H1 (cell line): ENCODE results near the gene ARHGAP24. TPM values are rescaled to one million over a fixed set of nuclear protein-coding genes. Genes with fewer than 3 reads are reported as not detected.

Source experiments
- CHD1 ChIP-seq: IDR thresholded peaks from 2 replicates; pipeline ENCODE4 v1.6.1; 2012; ENCODE audit warnings: low read depth, low read length, improper control_type of control experiment
- CTCF ChIP-seq, 3 experiments: IDR thresholded peaks; 1 replicate in 2 of 3; 2 replicates in 1 of 3; pipeline versions ENCODE4 v1.5.1 to v1.6.1; 2011; ENCODE audit warnings: low read length in 3 of 3, mild to moderate bottlenecking in 3 of 3, inconsistent platforms in 2 of 3, low read depth in 1 of 3, moderate library complexity in 1 of 3; ENCODE audit not compliant: insufficient read depth in 1 of 3; ENCODE audit errors: control extremely low read depth in 1 of 3
- RXRA ChIP-seq: IDR thresholded peaks from 2 replicates; pipeline ENCODE4 v1.6.1; 2011; ENCODE audit warnings: low read depth, mild to moderate bottlenecking, low read length, moderate library complexity; ENCODE audit not compliant: insufficient read depth
- SUZ12 ChIP-seq: fragments of 200-600 bp; sonication (generic); IDR thresholded peaks from 2 replicates; pipeline ENCODE4 v1.6.1; 2012; ENCODE audit warnings: mild to moderate bottlenecking, inconsistent platforms, low read length, moderate library complexity, mixed read lengths
- polyA plus RNA-seq, 7 experiments: library from polyadenylated mRNA; depleted of rRNA in 3 of 7; stranded (reverse) in 5 of 7; unstranded in 2 of 7; fragments of >200 nt in 5 of 7; fragments of 200-250 nt in 2 of 7; gene quantifications; 1 replicate in 5 of 7; 2 replicates in 1 of 7; 4 replicates in 1 of 7; pipeline versions ENCODE4 v1.2.1 to v1.2.3, GENCODE V29; 2011 to 2013; ENCODE audit warnings: missing spikeins in 2 of 7, mixed read lengths in 2 of 7
- total RNA-seq: library from RNA; stranded (reverse); fragmentation: NEBNext Ultra II Directional; extraction: Animal tissue kit (Norgen Biotek cat#: 25700); gene quantifications from 2 replicates; pipeline ENCODE4 v1.2.1, GENCODE V29; 2021

The ARHGAP24 gene
- total and polyA plus RNA-seq, 2 of the 8 experiments (the other 6 are each of a cell fraction or from before 2014, with no cell fraction given), result 0.08 to 0.50 TPM

DNA sequence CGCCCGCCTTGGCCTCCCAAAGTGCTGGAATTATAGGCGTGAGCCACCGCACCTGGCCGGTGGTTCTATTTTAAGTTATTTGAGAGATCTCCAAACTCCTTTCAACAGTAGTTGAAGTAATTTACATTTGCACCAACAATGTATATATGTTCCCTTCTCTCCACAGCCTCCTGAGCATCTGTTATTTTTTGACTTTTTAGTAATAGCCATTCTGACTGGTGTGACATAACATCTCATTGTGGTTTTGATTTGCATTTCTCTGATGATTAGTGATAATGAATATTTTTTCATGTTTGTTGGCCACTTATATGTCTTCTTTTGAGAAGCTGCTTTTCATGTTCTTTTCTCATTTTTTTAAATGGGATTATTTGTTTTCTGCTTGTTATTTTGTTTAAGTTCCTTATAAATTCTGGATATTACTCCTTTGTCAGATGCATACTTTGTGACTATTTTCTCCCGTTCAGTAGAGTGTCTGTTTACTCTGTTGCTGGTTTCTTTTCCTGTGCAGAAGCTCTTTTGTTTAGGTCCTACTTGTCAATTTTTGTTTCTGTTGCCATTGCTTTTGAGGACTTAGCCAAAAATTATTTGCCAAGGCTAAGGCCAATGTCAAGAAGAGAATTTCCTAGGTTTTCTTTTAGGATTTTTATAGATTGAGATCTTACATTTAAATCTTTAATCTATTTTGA is 213.2 kb downstream of the ARHGAP24 start (continued):
- TF ChIP-seq RXRA (no peak), SUZ12 (no peak), CTCF (IDR thresholded peaks at IDR 0.05; ENCODE audit: control extremely low read depth in 1 of 3, insufficient read depth in 1 of 3, low read depth in 1 of 3, low read length in 3 of 3) (no peak), CHD1 (no peak)
